Stimulated activated CD4-positive, alpha-beta T cell treated with anti-CD3 and anti-CD28 coated beads, Interleukin-1b, Interleukin-23, amount 100 ng/mL, for 48 hours (primary cell): ENCODE data around the gene AVEN.
"Not testable (repeated sequence)": the region's sequence is repeated elsewhere in the genome, so short reads cannot be mapped to it uniquely, and the experiment has no call there.

Experiments
- DNase-seq: peaks from one replicate; pipeline ENCODE4 v3.0.0-alpha.2; 2020

The AVEN gene

DNA sequence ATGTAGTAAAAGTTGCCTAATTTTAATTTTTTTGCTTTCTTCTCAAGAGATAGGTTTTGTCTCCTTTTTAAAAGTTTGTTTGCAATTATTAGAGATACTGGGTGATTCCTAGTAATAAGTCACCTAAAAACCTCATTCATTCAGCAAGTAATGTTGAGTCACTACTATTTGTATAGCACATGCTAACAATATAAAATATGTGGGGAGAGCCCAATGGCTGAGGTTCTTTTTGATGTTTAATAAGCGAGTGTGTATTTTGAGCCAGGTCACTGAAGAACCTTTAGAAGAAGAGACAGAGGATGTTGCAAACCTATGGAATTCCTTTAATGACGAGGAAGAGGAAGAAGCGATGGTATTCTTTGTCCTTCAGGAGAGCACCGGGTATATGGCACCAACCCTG, 194.4 kb downstream of the AVEN start:
- DNase-seq, result no peak

DNA sequence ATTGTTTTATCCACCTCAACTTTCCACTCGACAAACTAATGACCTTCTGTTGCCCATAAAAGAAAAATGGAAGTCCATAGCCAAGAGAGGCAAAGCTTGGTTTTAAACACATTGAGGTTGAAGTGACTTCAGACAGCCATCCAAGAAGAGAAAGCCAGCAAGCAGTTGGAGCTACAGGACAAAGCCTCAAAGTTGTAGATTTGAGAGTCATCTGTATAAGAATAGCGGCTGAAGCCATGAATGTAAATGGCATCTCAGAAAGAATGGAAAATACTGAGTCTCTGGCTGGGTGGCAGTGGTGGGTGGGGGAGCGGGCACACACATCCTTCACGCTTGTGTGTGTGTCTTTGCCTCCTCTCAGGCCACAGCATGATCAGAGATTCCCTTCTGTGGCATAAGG, 194.8 kb downstream of the AVEN start:
- DNase-seq, result no peak

DNA sequence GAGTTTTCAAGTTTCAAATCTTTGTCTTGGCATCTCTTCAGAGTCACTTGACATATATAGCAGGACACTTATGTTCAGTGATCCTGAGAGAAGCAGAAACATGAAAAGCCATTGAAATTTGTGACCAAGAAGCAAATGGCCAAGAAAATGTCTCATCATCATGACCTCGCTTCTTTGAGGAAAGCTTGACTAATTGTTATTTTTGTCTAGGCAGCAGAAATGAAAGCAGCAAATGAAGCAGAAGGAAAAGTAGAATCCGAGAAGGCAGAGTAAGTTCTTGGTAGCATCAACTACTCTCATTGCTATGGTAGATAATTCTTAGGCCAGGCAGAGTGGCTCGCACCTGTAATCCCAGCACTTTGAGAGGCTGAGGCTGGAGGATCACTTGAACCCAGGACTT, 198.4 kb downstream of the AVEN start:
- DNase-seq, result no peak

DNA sequence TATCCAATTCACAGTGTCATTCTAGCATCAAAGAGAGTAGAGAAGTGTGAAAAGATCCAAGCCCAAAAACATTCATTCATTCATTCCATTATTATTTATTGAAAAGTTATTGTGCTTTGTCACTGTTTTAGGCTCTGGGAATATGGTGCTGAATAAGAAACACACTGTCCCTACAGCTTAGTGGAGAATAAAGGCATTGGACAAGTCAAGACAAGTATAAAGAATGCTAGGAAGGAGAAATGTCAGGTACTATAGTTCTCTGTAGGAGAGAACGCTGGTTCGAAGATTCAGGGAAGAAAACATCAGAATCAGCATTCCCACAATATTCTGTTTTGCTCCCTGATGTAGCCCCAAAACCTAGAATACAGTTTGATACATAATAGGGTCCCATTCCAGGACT, 199.5 kb downstream of the AVEN start:
- no peak for DNase-seq

DNA sequence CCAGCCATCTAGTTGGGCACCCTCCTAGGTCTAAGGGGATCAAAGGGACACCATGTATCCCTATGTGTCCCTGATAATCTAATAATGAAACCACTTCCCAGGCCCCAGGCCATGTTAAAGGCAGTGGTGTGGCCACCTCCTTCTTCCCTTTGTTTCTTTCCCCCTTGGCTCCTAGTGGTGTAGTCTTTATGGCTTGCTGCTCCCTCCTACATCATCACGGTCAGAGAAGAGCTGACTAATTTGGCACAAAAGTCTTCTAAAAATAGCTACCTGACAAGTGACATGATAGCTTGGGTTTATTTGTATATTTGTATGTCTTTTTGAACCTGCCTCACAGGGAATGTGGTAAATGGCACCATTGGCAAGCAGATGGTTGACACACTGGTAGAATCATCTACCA, 201.7 kb downstream of the AVEN start:
- no peak for DNase-seq

DNA sequence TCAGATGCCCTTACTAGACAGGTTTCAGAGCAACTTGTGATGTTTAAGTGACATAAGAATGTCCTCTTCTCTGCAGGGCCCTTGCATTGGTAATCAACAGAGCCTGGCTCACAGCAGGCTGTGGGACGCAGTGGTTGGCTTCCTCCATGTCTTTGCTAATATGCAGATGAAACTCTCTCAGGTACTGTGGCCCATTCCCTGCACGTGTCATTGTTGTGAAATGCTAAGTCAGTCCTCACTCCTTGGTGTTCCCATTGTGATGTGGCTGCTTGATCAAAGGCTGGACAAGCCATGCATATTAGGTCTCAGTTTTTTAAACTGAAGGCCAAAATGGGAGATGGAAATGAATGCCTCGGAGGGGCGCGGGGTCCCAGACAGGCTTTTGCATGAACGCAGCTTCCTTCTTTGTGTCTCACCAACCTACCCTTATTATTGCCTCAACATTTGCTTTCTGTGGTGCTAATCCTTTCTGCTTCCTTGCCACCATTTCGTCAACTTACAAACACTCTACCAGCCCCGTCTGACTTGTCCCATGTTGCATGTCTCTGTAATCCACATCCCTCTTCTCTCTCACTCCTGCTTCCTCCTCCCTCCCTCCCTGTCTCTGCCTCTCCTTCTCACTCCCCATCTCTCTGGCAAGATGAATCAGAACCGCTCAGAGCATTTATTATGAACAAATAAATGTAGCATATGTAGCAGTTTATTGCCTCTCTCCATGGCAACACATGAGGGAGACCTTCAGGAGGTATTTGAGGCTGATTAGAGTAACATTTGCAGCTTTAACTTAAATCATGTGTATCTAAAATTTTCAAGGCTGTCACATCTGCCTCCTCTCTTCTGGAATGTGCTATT, 203.9 kb downstream of the AVEN start:
- no peak for DNase-seq

DNA sequence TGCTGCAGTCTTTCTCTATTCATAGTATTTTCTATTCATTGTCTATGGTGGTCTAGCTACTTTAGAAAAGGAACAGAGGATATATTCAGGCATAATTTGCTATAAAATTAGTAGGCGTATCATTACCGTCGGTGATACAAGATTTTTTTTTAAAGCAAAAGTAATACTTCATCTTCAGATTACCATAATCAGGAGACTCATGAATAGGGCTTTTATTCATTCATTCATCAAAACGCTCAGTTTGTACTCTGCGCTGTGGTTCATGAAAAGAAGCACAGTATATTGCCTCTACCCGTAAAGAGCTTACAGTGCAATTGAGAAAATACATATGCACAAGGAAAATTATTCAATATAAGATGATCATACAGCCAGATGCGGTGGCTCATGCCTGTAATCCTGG, 207.4 kb downstream of the AVEN start:
- no peak for DNase-seq

DNA sequence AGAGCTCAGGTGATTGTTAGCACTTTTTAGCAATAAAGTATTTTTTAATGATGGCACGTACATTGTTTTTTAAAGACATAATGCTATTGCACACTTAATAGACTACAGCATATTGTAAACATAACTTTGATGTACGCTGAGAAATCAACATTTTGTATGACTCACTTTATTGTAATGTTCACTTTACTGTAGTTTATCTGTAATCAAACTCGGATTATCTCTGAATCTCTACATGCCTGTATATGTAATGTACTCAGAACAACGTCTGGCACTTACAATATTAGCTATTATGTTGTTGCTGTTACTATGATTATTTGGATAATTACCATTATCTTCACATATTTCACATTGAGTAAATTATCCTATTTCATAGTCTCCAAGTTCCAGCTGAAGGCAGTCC, 208.7 kb downstream of the AVEN start:
- no peak for DNase-seq

DNA sequence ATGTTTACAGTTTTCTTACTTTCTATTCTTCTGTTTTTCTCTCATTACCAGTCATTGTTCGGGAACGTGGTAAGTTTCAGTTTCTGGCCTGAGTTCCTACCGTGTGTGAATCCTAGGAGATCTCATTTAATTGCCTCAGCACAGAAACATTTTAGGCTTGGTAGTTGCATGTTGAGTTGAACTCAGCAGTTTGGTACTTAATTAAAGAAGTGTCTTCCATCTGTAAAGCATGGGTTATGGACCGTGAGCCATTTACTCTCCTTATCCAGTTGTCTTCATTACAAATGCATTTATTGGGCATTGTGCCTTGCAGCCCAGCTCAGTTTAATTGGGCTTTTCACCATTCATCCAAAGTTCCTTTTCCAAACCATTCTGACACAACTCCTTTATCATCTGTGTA, 212.8 kb downstream of the AVEN start:
- DNase-seq, result no peak

DNA sequence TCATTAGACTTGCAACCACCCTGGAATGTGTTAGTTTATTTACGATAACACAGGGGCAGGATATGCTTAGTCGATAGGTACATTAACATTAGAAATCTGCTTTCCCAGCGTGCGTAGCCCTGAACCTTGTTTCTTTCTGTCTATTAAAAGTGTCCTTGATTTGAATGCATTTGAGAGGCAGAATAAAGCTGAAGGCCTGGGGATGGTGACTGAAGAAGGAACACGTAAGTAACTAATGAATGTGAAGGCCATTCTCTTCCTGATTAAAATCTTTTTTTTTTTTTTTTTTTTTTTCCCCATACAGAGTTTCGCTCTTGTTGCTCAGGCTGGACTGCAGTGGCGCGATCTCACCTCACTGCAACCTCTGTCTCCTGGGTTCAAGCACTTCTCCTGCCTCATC, 213.6 kb downstream of the AVEN start:
- DNase-seq, result no peak

DNA sequence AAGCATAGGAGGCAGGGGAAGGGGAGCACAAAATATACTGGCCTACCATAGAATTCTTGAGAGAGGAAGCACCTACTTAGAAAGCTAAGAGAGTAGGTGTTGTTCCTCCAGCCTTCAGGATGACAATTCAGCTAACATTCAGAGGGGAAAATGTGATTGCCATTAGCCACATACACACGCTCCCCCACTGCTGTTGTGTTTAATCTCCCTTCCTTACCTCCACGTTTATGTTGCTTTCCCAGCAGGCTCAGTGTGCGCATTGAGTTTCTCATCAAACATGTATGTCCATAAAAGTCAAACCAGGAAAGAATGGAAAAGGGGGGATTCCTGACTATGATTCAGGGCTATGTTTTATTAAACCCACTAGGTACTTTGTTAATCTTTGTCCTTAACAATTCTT, 215.9 kb downstream of the AVEN start:
- DNase-seq, result no peak

DNA sequence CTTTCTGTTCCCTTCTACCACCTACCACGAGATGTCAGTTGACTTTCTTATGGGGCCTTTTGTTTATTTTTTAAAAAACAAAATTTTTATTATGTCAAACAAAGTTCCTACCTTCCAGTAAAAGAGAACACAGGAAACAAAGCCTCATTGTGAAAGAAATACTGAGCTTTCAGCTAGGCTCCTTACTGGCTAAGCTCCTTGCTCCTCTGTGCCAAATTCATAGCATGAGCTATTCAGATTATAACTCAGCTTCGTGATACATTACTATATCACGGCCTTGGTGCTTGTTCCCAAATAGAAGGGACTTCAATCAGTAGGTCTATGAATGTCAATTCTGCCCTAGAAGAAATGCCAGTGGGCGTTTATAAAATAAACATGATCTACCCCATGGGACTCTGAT, 216.5 kb downstream of the AVEN start:
- no peak for DNase-seq

DNA sequence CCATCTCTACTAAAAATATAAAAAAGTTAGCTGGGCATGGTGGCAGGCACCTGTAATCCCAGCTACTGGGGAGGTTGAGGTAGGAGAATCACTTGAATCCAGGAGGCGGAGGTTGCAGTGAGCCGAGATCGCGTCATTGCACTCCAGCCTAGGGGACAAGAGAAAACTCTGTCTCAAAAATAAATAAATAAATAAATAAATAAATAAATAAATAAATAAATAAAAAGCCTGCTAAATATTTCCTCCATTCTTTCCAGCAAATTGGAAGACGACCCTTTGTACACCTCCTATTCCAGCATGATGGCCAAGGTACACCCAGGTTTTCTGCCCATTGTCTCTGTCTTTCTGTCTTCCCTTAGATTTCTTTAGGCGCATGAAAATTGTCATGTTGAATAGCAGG, 219.5 kb downstream of the AVEN start:
- not testable (repeated sequence) for DNase-seq
